Effector memory CD4-positive, alpha-beta T cell (primary cell): Measurements from ENCODE around the gene ILKAP.

ENCODE experiments used
- DNase-seq, 3 donors: peaks; one replicate each; pipeline ENCODE4 v3.0.0-alpha.2; 2020
- H3K27ac ChIP-seq: 2 replicates; pipeline ENCODE4 v1.7.0; 2013; ENCODE audit warnings: mild to moderate bottlenecking, low read length, moderate library complexity; ENCODE audit not compliant: insufficient read depth, poor library complexity, severe bottlenecking
- H3K27me3 ChIP-seq: replicated peaks from 2 replicates; pipeline ENCODE4 v1.7.0; 2013; ENCODE audit warnings: mild to moderate bottlenecking, low read length; ENCODE audit not compliant: insufficient read depth, control insufficient read depth, poor library complexity, severe bottlenecking
- H3K36me3 ChIP-seq: 2 replicates; pipeline ENCODE4 v1.7.0; 2013; ENCODE audit warnings: mild to moderate bottlenecking, low read length, moderate library complexity; ENCODE audit not compliant: control insufficient read depth, insufficient read depth
- H3K4me1 ChIP-seq: 2 replicates; pipeline ENCODE4 v1.7.0; 2013; ENCODE audit warnings: low read length, mild to moderate bottlenecking; ENCODE audit not compliant: control insufficient read depth, insufficient read depth, poor library complexity, severe bottlenecking
- H3K4me3 ChIP-seq: 2 replicates; pipeline ENCODE4 v1.7.0; 2013; ENCODE audit warnings: low read length, low read depth, mild to moderate bottlenecking; ENCODE audit not compliant: insufficient read depth, poor library complexity, severe bottlenecking
- H3K9me3 ChIP-seq: 2 replicates; pipeline ENCODE4 v1.7.0; 2013; ENCODE audit warnings: mild to moderate bottlenecking, low read length, moderate library complexity; ENCODE audit not compliant: control insufficient read depth

The ILKAP gene

GRCh38 chr2:238121511-238122286 is 81.8 kb downstream of the ILKAP start:
- H3K9me3 ChIP-seq = no peaks in the 10 kb centered on the region
- no peaks in the 10 kb centered on the region for H3K36me3 ChIP-seq
- no peaks in the 10 kb centered on the region for H3K4me1 ChIP-seq
- H3K27me3 ChIP-seq = no peaks in the 10 kb centered on the region
- H3K4me3 ChIP-seq = no peak overlapping the region
- no peak overlapping the region for H3K27ac ChIP-seq
- no peak for DNase-seq

GRCh38 chr2:238120463-238121298 is 82.8 kb downstream of the ILKAP start:
- Histone ChIP-seq H3K9me3 (no peaks in the 10 kb centered on the region), H3K27ac (no peak overlapping the region), H3K4me3 (no peak overlapping the region), H3K27me3 (no peaks in the 10 kb centered on the region), H3K4me1 (no peaks in the 10 kb centered on the region), H3K36me3 (no peaks in the 10 kb centered on the region)
- DNase-seq = no peak
